ENCODE measurements around the gene CDH13. TPM values are rescaled to one million over a fixed set of nuclear protein-coding genes. Genes with fewer than 3 reads are reported as not detected.

CDH13 gene
- total and polyA plus RNA-seq, 2 experiments from 2014 or later: 1.6 to 4.4 TPM

DNA sequence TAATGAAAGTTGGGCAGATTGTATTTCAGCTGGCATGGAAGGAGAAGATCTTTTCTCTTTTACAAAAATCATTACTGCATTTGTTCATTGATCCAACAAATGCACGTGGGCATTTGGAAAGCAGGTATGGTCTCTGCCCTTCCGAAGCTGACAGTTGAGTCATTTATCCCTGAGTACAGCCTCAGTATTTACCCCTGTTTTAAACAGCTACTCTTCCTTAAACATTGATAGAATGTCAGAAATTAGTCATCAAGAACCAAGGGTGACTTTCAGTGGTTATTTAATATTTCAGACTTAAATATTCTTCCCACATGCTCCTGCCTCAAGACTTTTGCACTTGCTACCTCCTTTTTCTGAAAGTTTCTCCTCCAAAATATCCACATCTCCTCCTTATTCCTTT is 954.3 kb downstream of the CDH13 start (continued):
- TF ChIP-seq, protein P1, sequence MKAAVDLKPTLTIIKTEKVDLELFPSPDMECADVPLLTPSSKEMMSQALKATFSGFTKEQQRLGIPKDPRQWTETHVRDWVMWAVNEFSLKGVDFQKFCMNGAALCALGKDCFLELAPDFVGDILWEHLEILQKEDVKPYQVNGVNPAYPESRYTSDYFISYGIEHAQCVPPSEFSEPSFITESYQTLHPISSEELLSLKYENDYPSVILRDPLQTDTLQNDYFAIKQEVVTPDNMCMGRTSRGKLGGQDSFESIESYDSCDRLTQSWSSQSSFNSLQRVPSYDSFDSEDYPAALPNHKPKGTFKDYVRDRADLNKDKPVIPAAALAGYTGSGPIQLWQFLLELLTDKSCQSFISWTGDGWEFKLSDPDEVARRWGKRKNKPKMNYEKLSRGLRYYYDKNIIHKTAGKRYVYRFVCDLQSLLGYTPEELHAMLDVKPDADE (IDR thresholded peaks at IDR 0.05): no peak

DNA sequence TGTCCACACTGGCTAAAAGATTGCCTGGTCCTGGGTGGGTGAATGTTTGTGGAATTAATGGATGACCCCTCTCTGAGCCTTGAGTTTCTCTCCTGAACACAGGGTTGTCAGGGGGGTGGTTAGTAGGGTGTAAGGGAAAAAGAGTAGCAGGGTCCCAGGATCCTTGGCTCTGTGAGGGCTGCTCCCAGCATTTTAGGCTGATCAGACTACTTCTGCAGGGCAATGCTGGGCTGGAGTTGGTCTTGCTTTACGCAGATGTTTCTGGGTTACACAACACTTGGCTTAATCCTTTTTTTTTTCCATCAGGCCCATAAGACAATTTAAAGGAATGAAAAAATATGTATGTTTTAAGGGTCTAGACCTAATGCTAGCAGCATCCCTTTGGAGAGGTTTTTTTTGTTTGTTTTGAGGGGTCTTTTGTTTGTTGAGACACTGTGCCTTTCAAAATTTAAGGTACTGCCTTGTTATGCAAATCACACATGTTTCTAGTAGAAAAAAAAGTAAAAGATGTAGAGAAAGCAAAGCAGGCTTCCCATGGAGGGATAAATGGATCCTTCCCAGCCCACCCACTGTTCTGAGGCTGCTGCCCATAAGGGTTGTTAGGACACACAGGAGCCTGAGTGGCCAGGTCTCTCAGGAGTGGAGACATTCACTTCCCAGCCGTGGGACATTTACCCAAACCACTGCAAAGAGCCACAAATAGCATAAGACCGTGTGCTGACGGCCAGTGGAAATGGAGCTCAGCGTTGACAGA is 955.4 kb downstream of the CDH13 start:
- Histone ChIP-seq H3K4me2 (peak overlapping the region; percentile 48; the same call in 1 of the 2 replicates), H3K4me3 (no peak overlapping the region; the same call in 1 of the 2 replicates), H3K9me2 (ENCODE audit: insufficient read depth) (0 out of 2 replicates have a peak, but pooled peaks cover 8% of the 10 kb centered on the region), H2AFZ (no peak overlapping the region), H3K4me1 (ENCODE audit: insufficient read depth) (peaks cover 36% of the 10 kb centered on the region), H3K79me2 (replicated peaks; ENCODE audit: insufficient read depth) (no peaks in the 10 kb centered on the region), H3K27ac (ENCODE audit: low read depth) (no peak overlapping the region), H4K20me1 (replicated peaks; ENCODE audit: insufficient read depth) (no peaks in the 10 kb centered on the region), H3K27me3 (ENCODE audit: insufficient read depth) (peaks cover 9% of the 10 kb centered on the region; the same call in 1 of the 2 replicates), H3F3A (replicated peaks; ENCODE audit: low read depth) (no peaks in the 10 kb centered on the region), H3K36me3 (ENCODE audit: insufficient read depth) (no peaks in the 10 kb centered on the region)
- Mint-ChIP-seq H3K27ac (no peak overlapping the region), H3K27me3 (ENCODE audit: insufficient read depth, low read depth, poor library complexity) (peaks cover 10% of the 10 kb centered on the region), H3K36me3 (ENCODE audit: low read depth) (no peaks in the 10 kb centered on the region), H3K9me3 (no peaks in the 10 kb centered on the region), H3K4me3 (no peak overlapping the region), H3K4me1 (peaks cover 30% of the 10 kb centered on the region)
- ATAC-seq (peak; percentile 78), DNase-seq (ENCODE audit: low spot score) (peak; percentile 46)
- TF ChIP-seq, protein P2, sequence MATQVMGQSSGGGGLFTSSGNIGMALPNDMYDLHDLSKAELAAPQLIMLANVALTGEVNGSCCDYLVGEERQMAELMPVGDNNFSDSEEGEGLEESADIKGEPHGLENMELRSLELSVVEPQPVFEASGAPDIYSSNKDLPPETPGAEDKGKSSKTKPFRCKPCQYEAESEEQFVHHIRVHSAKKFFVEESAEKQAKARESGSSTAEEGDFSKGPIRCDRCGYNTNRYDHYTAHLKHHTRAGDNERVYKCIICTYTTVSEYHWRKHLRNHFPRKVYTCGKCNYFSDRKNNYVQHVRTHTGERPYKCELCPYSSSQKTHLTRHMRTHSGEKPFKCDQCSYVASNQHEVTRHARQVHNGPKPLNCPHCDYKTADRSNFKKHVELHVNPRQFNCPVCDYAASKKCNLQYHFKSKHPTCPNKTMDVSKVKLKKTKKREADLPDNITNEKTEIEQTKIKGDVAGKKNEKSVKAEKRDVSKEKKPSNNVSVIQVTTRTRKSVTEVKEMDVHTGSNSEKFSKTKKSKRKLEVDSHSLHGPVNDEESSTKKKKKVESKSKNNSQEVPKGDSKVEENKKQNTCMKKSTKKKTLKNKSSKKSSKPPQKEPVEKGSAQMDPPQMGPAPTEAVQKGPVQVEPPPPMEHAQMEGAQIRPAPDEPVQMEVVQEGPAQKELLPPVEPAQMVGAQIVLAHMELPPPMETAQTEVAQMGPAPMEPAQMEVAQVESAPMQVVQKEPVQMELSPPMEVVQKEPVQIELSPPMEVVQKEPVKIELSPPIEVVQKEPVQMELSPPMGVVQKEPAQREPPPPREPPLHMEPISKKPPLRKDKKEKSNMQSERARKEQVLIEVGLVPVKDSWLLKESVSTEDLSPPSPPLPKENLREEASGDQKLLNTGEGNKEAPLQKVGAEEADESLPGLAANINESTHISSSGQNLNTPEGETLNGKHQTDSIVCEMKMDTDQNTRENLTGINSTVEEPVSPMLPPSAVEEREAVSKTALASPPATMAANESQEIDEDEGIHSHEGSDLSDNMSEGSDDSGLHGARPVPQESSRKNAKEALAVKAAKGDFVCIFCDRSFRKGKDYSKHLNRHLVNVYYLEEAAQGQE (IDR thresholded peaks at IDR 0.05; ENCODE audit: unreplicated experiment): no peak
- no peak for TF ChIP-seq JUNB (IDR thresholded peaks at IDR 0.05; ENCODE audit: unreplicated experiment)
- no peak for TF ChIP-seq ZNF331 (CRISPR knock-in tag; IDR thresholded peaks at IDR 0.05; ENCODE audit: low read depth)
- TF ChIP-seq CREB1 (CRISPR knock-in tag; IDR thresholded peaks at IDR 0.05; ENCODE audit: low read depth): no peak
- TF ChIP-seq STAT1 (IDR thresholded peaks at IDR 0.05; ENCODE audit: unreplicated experiment): no peak
- TF ChIP-seq, protein P3, sequence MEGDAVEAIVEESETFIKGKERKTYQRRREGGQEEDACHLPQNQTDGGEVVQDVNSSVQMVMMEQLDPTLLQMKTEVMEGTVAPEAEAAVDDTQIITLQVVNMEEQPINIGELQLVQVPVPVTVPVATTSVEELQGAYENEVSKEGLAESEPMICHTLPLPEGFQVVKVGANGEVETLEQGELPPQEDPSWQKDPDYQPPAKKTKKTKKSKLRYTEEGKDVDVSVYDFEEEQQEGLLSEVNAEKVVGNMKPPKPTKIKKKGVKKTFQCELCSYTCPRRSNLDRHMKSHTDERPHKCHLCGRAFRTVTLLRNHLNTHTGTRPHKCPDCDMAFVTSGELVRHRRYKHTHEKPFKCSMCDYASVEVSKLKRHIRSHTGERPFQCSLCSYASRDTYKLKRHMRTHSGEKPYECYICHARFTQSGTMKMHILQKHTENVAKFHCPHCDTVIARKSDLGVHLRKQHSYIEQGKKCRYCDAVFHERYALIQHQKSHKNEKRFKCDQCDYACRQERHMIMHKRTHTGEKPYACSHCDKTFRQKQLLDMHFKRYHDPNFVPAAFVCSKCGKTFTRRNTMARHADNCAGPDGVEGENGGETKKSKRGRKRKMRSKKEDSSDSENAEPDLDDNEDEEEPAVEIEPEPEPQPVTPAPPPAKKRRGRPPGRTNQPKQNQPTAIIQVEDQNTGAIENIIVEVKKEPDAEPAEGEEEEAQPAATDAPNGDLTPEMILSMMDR (conservative IDR thresholded peaks at IDR 0.05; ENCODE audit: low read depth in 2 of 2): no peak
- no peak for TF ChIP-seq NANOG (IDR thresholded peaks at IDR 0.05; ENCODE audit: borderline replicate concordance)
- no peak for TF ChIP-seq POLR2AphosphoS5 (IDR thresholded peaks at IDR 0.05; ENCODE audit: low read depth)
- TF ChIP-seq, protein P1 (IDR thresholded peaks at IDR 0.05): no peak
- TF ChIP-seq, protein P4, sequence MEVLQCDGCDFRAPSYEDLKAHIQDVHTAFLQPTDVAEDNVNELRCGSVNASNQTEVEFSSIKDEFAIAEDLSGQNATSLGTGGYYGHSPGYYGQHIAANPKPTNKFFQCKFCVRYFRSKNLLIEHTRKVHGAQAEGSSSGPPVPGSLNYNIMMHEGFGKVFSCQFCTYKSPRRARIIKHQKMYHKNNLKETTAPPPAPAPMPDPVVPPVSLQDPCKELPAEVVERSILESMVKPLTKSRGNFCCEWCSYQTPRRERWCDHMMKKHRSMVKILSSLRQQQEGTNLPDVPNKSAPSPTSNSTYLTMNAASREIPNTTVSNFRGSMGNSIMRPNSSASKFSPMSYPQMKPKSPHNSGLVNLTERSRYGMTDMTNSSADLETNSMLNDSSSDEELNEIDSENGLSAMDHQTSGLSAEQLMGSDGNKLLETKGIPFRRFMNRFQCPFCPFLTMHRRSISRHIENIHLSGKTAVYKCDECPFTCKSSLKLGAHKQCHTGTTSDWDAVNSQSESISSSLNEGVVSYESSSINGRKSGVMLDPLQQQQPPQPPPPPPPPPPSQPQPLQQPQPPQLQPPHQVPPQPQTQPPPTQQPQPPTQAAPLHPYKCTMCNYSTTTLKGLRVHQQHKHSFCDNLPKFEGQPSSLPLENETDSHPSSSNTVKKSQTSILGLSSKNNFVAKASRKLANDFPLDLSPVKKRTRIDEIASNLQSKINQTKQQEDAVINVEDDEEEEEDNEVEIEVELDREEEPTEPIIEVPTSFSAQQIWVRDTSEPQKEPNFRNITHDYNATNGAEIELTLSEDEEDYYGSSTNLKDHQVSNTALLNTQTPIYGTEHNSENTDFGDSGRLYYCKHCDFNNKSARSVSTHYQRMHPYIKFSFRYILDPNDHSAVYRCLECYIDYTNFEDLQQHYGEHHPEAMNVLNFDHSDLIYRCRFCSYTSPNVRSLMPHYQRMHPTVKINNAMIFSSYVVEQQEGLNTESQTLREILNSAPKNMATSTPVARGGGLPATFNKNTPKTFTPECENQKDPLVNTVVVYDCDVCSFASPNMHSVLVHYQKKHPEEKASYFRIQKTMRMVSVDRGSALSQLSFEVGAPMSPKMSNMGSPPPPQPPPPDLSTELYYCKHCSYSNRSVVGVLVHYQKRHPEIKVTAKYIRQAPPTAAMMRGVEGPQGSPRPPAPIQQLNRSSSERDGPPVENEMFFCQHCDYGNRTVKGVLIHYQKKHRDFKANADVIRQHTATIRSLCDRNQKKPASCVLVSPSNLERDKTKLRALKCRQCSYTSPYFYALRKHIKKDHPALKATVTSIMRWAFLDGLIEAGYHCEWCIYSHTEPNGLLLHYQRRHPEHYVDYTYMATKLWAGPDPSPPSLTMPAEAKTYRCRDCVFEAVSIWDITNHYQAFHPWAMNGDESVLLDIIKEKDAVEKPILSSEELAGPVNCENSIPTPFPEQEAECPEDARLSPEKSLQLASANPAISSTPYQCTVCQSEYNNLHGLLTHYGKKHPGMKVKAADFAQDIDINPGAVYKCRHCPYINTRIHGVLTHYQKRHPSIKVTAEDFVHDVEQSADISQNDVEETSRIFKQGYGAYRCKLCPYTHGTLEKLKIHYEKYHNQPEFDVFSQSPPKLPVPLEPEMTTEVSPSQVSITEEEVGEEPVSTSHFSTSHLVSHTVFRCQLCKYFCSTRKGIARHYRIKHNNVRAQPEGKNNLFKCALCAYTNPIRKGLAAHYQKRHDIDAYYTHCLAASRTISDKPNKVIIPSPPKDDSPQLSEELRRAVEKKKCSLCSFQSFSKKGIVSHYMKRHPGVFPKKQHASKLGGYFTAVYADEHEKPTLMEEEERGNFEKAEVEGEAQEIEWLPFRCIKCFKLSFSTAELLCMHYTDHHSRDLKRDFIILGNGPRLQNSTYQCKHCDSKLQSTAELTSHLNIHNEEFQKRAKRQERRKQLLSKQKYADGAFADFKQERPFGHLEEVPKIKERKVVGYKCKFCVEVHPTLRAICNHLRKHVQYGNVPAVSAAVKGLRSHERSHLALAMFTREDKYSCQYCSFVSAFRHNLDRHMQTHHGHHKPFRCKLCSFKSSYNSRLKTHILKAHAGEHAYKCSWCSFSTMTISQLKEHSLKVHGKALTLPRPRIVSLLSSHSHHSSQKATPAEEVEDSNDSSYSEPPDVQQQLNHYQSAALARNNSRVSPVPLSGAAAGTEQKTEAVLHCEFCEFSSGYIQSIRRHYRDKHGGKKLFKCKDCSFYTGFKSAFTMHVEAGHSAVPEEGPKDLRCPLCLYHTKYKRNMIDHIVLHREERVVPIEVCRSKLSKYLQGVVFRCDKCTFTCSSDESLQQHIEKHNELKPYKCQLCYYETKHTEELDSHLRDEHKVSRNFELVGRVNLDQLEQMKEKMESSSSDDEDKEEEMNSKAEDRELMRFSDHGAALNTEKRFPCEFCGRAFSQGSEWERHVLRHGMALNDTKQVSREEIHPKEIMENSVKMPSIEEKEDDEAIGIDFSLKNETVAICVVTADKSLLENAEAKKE (CRISPR knock-in tag; IDR thresholded peaks at IDR 0.05): no peak

Data from GM23338 (cell line).